ENCODE measurements around the gene RRM2. TPM values are rescaled to one million over a fixed set of nuclear protein-coding genes. Genes with fewer than 3 reads are reported as not detected.

The RRM2 gene
- total and polyA plus RNA-seq, 2 experiments from 2014 or later = 108 to 119 TPM

DNA sequence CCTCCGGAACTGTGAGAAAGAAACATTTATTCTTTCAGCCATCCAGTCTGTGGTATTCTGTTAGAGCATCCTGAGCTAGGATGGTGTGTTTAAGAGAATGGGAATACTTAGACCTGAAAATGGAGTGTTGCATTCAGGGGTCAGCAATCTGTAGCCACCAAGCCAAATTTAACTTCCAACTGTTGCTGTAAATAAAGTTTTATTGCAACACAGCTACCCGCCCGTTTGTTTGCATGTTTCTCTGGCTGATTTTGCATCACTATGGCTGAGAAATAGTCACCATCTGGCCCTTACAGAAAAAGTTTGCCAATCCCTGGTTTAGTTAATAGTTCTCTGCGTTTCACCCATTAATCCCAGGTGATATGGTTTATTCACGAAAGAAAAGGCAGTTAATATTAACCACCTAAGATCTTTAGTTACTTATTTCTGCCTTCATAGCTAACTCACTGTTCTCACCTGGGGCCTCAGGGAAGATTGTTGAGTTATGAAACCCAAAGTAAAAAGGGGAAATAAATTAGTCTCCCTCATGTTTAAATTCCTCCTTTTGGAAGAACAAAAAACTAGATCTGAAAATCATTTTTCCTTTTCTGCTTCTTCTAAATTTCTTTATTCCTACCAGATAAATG is 32.9 kb upstream of the RRM2 start (continued):
- TF ChIP-seq EZH2phosphoT487 (IDR thresholded peaks at IDR 0.05; ENCODE audit: unreplicated experiment) (no peak), REST (IDR thresholded peaks at IDR 0.05; ENCODE audit: unreplicated experiment) (no peak), POLR2AphosphoS5 (IDR thresholded peaks at IDR 0.05; ENCODE audit: low read depth) (no peak), NANOG (IDR thresholded peaks at IDR 0.05; ENCODE audit: borderline replicate concordance) (no peak), EZH2 (IDR thresholded peaks at IDR 0.05; ENCODE audit: low read depth, unreplicated experiment) (no peak), ZNF331 (CRISPR knock-in tag; IDR thresholded peaks at IDR 0.05; ENCODE audit: low read depth) (no peak)
- TF ChIP-seq, protein P1, sequence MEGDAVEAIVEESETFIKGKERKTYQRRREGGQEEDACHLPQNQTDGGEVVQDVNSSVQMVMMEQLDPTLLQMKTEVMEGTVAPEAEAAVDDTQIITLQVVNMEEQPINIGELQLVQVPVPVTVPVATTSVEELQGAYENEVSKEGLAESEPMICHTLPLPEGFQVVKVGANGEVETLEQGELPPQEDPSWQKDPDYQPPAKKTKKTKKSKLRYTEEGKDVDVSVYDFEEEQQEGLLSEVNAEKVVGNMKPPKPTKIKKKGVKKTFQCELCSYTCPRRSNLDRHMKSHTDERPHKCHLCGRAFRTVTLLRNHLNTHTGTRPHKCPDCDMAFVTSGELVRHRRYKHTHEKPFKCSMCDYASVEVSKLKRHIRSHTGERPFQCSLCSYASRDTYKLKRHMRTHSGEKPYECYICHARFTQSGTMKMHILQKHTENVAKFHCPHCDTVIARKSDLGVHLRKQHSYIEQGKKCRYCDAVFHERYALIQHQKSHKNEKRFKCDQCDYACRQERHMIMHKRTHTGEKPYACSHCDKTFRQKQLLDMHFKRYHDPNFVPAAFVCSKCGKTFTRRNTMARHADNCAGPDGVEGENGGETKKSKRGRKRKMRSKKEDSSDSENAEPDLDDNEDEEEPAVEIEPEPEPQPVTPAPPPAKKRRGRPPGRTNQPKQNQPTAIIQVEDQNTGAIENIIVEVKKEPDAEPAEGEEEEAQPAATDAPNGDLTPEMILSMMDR (conservative IDR thresholded peaks at IDR 0.05; ENCODE audit: low read depth in 2 of 2) = no peak

- no peak overlapping the region for H3K27ac ChIP-seq (ENCODE audit: low read depth)
- no peak overlapping the region for H3K4me2 ChIP-seq
- no peaks in the 10 kb centered on the region; the same call in 1 of the 2 replicates for H3K4me1 ChIP-seq (ENCODE audit: insufficient read depth)
- H3K36me3 ChIP-seq (ENCODE audit: insufficient read depth) = no peaks in the 10 kb centered on the region
- Mint-ChIP-seq H3K4me1 (peaks cover 21% of the 10 kb centered on the region), H3K27me3 (ENCODE audit: insufficient read depth, low read depth, poor library complexity) (peaks cover 5% of the 10 kb centered on the region), H3K27ac (no peak overlapping the region), H3K4me3 (no peak overlapping the region), H3K36me3 (ENCODE audit: low read depth) (no peaks in the 10 kb centered on the region), H3K9me3 (0 out of 3 replicates have a peak, but pooled peaks cover 8% of the 10 kb centered on the region)
- no peaks in the 10 kb centered on the region for H3K9me2 ChIP-seq (ENCODE audit: insufficient read depth)
- DNase-seq (ENCODE audit: low spot score) = peak; percentile 27
- peak; percentile 76 for ATAC-seq
- no peak overlapping the region for H3K4me3 ChIP-seq
- H3F3A ChIP-seq (replicated peaks; ENCODE audit: low read depth) = no peaks in the 10 kb centered on the region
- no peaks in the 10 kb centered on the region for H3K27me3 ChIP-seq (ENCODE audit: insufficient read depth)
- H4K20me1 ChIP-seq (replicated peaks; ENCODE audit: insufficient read depth) = no peaks in the 10 kb centered on the region
- H2AFZ ChIP-seq = peak overlapping the region; percentile 80
- no peaks in the 10 kb centered on the region for H3K79me2 ChIP-seq (replicated peaks; ENCODE audit: insufficient read depth)
- TF ChIP-seq REST (IDR thresholded peaks at IDR 0.05; ENCODE audit: unreplicated experiment) (no peak), EZH2phosphoT487 (IDR thresholded peaks at IDR 0.05; ENCODE audit: unreplicated experiment) (no peak), NANOG (IDR thresholded peaks at IDR 0.05; ENCODE audit: borderline replicate concordance) (no peak)
These were observed 31.2 kb upstream of the RRM2 start for GRCh38 chr2:10091182-10091888.
